GM23248 (cell line): ENCODE measurements around the gene ASCL5.

Experiments
- EZH2 ChIP-seq: fragments of 200-600 bp; sonication (generic); IDR thresholded peaks from 2 replicates; pipeline ENCODE4 v1.6.1; 2018; ENCODE audit warnings: antibody characterized with exemption, mild to moderate bottlenecking; ENCODE audit not compliant: insufficient read depth, poor library complexity, severe bottlenecking
- EZH2phosphoT487 ChIP-seq: fragments of 200-600 bp; sonication (generic); IDR thresholded peaks from 2 replicates; pipeline ENCODE4 v1.6.1; 2018; ENCODE audit warnings: antibody characterized with exemption, moderate library complexity, mild to moderate bottlenecking, low read depth; ENCODE audit not compliant: insufficient read depth

- TF ChIP-seq EZH2 (no peak), EZH2phosphoT487 (no peak)
Measured at GRCh38 chr1:201143726-201144635, 17.0 kb upstream of the ASCL5 start.
